ENCODE measurements around the gene ATP5PO. TPM values are rescaled to one million over a fixed set of nuclear protein-coding genes. Genes with fewer than 3 reads are reported as not detected.

ATP5PO gene
- total and polyA plus RNA-seq, 2 of the 13 experiments (the other 11 are each of a cell fraction or from before 2014, with no cell fraction given), result 256 to 297 TPM

DNA sequence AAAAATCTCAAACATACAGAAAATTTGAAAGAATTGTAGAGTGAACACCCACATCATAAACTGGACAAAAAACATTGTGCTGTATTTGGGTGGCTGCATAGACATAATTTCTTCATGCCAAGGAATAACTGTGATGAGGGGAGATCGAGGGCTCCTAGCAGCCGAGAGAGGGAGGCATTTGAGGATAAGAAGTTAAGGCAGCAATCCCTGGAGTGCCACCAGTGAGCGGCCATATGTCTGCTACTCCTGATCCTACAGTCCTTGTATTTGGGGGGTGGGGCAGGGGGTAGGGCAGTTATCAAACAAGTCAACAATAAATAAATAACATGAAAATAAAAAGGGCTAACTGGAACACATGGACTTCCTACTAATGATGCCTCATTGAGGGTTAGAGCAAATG lies 54.5 kb downstream of the ATP5PO start (continued):
- no peak for TF ChIP-seq NAIF1 (CRISPR knock-in tag; IDR thresholded peaks at IDR 0.05; ENCODE audit: borderline replicate concordance)
- TF ChIP-seq, protein P1, sequence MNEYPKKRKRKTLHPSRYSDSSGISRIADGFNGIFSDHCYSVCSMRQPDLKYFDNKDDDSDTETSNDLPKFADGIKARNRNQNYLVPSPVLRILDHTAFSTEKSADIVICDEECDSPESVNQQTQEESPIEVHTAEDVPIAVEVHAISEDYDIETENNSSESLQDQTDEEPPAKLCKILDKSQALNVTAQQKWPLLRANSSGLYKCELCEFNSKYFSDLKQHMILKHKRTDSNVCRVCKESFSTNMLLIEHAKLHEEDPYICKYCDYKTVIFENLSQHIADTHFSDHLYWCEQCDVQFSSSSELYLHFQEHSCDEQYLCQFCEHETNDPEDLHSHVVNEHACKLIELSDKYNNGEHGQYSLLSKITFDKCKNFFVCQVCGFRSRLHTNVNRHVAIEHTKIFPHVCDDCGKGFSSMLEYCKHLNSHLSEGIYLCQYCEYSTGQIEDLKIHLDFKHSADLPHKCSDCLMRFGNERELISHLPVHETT (CRISPR knock-in tag; conservative IDR thresholded peaks at IDR 0.05), result no peak

DNA sequence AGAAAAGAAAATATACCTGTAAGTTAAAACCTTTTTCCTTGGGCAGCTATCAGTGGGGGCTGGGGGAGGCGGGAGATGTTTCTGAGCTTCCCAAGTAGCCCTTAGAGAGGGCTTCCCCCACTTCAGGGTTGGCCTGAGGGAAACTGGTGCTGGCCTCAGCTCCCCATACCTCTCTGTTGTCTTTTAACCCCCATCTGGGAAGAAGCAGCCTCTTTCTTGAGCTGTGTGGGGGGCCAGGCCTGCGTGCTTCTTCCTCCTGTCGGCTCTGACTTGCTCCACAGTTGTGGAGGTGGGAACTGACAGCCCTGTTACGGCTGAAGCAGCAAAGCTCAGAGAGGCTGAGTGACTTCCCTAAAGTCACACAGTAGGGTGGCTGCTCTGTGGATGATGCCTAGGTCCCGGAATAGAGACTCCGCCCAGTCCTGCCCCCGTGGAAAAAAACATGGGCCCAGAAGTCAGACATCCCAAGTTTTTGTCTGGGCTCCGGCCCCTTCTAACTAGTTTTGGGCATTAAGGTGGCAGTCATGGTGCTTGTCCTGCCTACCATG lies 55.2 kb downstream of the ATP5PO start:
- DNase-seq (ENCODE audit: low spot score) (no peak), ATAC-seq (no peak), FAIRE-seq (no peak)
- Histone ChIP-seq H3K9ac (ENCODE audit: insufficient read depth, low read depth, low read length) (no peak overlapping the region), H3K4me1 (ENCODE audit: insufficient read depth, low read length) (peaks cover 12% of the 10 kb centered on the region), H3K27me3 (ENCODE audit: control insufficient read depth in 1 of 2, insufficient read depth in 2 of 2, low read length in 2 of 2) (peaks cover 0 to 25% of the 10 kb centered on the region in 2 experiments; a peak in 4 of 5 replicates), H3K36me3 (replicated peaks in 1 of 2; ENCODE audit: control insufficient read depth in 1 of 2, insufficient read depth in 2 of 2, low read length in 2 of 2) (no peaks in the 10 kb centered on the region), H3K9me3 (ENCODE audit: low read length) (no peaks in the 10 kb centered on the region), H3K4me3 (replicated peaks in 1 of 3; ENCODE audit: insufficient read depth in 1 of 3, low read depth in 2 of 3, low read length in 3 of 3) (no peak overlapping the region), H3K27ac (ENCODE audit: extremely low read length, insufficient read depth, low read length) (no peak overlapping the region), H3K79me2 (ENCODE audit: insufficient read depth, low read length) (no peaks in the 10 kb centered on the region), H4K20me1 (ENCODE audit: insufficient read depth, low read length) (no peaks in the 10 kb centered on the region), H2AFZ (ENCODE audit: low read length) (no peak overlapping the region), H3K4me2 (ENCODE audit: low read depth, low read length) (no peak overlapping the region)
- in situ Hi-C loops (cut with HindIII; ENCODE audit: extremely low pct_ligation_motif_present, low pct_unique_long_range_greater_than_20kb), result no loop called here
- WGBS (ENCODE audit: low lambda C conversion rate), result 79% methylated on average over 4 of the region's 8 CpGs
- ChIA-PET CTCF (ENCODE audit: low intra/inter-chr PET ratio, low total read pairs) (no interaction called here), POLR2A (no interaction called here)
- BruUV-seq (replicated peaks), result no TSS peak
- intact Hi-C loops (cut with micrococcal nuclease; ENCODE audit: unreplicated experiment), result no loop called here
- peak; percentile 87 for TF ChIP-seq ZNF768 (CRISPR knock-in tag; IDR thresholded peaks at IDR 0.05)
- TF ChIP-seq ZNF263 (CRISPR knock-in tag; IDR thresholded peaks at IDR 0.05), result no peak
- no peak for TF ChIP-seq NFIC (IDR thresholded peaks at IDR 0.05; ENCODE audit: low read length)
